Activated CD8-positive, alpha-beta memory T cell treated with anti-CD3 and anti-CD28 coated beads, Interleukin-2, amount 50 U/mL, for 48 hours (primary cell): ENCODE data around the gene CSNK1D.
A peak's percentile ranks its signal among the peaks of the same experiment; 100 is the strongest.
"Not testable (repeated sequence)": the region's sequence is repeated elsewhere in the genome, so short reads cannot be mapped to it uniquely, and the experiment has no call there.

Source experiments
- DNase-seq: peaks from one replicate; pipeline ENCODE4 v3.0.0-alpha.2; 2020

CSNK1D gene

DNA sequence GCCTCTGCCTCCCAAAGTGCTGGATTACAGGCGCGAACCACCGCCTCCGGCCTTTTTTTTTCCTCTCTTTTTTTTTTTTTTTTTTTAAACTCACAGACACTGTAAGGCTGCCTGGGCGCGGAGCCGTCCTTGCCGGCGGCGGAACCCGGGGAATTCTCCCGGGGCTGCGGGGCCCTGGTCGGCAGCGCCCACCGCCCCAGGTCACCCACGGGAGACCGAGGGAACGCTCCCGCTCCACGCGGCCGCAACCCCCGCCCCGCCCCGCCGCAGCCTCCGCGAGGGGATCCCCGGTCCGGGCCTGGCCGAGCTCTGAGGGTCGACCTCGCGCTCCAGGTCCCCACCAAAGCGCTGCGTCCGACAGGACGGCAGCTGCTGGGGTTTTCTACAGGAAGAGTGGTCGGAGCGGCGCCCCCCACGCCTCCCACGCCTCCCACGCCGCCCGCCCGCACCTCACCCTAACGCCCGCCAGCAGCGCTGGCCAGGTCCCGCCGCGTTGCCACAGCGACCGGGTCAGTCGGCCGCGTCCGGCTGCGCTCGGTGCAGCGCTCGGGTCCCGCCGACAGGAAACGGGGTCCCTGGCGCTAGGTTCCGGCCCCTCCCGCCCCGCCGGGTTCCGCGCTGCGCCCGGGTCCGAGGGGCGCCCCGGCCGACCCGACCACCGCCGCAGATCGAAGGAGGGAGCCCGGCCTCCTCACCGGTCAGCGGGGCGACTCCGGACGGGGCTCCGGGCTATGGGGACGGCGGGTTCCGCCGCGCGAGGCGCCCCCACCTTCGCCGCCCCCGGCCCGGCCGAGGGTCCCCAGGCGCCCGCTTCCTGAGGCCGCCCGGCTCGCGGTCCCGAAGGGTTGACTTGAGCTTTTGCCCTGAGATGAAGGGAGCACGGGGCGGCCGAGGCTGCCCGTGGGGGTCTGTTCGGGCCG is 60.9 kb downstream of the CSNK1D start, which contains the start of gene CCDC57:
Gene CCDC57, minus strand, starts transcription at position 512 of the 920 bp plus-strand sequence. CDS start 10,898 bp downstream, outside the sequence.
- DNase-seq = peak; percentile 93

- DNase-seq = not testable (repeated sequence)
Observed at GRCh38 chr17:82210655-82211054, 62.8 kb downstream of the CSNK1D start.

DNA sequence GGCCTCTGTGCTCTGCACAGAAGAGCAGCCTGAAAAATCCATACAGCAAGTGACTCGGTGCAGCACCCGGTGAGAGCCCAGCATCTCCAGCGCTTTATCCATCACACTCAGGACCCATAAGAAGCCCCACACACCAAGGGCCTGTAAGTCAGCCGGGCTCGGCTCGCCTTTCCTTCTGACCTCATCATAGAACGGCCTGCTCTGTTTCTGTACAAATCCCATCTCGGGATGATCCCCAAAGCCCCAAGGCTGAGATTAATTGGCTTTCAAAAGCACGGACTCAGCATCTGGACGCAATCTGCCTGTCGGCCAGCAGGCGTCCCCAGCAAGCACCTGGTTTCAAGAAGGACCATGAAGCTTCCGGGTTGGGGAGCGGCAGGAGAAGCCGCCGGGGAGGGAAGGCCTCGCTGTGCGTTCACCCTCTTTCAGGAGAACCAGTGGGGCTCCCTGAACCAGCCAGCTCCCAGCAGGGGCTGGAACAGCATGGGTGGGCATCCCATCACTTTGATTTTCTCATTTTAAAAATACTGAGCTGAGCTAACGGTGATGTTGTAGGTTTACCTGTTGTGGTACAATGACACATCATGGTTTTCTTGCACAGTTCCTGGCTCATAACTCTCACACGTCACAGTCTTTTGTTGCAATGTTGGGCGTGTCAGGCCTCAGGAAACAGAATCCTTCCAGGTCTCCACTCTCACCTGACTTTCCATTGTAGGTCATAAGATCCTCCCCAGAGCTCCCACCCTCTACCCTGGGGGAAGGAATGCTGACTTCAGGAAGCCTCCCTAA is 67.6 kb downstream of the CSNK1D start:
- DNase-seq = peak; percentile 85

DNA sequence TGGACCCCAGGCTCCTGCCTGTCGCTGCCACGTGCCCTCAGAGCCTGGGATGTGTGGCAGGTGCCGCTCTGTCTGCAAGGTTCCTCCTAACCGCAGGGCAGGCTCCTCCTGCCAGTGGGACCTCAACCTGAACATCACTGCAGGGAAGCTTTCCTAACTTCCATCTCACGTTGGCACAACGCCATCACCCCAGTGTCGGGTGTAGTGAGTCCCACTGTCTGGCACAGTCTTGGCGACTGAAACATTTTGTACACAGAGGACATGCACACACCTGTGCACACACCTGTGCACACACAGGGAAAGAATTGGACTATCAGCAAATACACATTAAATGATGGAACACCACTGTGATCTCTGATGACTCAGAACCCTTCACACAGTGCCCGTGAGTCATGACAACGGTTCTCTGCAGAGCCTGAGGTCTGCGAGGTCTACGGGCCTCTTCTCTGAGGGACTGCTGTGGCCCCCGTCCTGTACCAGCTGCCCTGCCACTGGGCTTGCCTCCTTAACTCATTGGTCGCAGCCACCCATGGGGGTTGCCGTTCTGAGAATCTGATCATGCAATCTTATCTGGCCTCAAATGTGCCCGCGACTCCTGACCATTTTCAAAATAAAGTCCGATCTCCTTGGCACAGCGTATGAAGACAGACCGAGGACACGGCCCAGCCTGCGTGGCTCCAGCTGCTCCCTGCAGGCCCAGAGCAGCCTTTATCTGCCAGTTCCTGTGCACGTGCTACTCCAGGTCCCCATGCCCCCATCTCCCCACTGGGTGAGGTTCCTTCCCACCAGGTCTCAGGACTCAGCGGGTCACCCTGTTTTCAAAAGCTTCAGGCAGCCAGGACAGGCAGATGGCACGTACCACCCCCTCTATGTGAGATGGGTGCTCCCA is 68.4 kb downstream of the CSNK1D start:
- peak; percentile 77 for DNase-seq

GRCh38 chr17:82203920-82204319 is 69.6 kb downstream of the CSNK1D start:
- no peak for DNase-seq

DNA sequence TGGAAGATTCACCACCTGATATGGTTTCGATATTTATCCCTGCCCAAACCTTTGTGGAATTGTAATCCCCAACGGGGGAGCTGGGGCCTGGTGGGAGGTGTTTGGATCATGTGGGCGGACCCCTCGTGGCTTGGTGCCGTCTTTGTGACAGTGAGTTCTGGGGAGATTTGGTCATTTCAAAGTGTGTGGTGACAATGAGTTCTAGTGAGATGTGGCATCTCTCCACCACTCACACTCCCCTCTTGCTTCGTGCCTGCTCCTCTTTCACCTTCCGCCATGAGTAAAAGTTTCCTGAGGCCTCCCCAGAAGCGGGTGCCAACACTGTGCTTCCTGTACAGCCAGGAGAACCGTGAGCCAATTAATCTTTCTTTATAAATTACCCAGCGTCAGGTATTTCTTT is 70.5 kb downstream of the CSNK1D start:
- peak; percentile 57 for DNase-seq

- DNase-seq = no peak
Observed at GRCh38 chr17:82201498-82201910, 72.0 kb downstream of the CSNK1D start.

- DNase-seq = peak; percentile 78
Observed at GRCh38 chr17:82200743-82201497, 72.6 kb downstream of the CSNK1D start.

DNA sequence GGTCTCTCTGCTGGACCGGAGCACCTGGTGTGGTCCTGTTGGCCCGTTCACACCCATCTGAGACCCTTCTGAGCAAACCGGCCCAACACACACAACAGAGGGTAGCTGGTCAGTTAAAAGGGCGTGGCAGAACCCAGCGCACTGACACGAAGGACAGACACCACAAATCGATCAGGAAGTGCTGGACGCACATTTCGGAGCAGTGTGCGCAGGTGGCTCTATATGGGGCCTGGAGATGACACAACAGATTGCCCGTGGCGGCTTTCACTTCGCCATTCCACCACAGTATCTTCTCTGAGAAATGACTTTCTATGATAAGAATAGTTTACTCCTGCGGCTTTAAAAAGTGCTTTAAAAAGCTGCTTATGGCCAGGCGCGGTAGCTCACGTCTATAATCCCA is 73.4 kb downstream of the CSNK1D start:
- no peak for DNase-seq

DNA sequence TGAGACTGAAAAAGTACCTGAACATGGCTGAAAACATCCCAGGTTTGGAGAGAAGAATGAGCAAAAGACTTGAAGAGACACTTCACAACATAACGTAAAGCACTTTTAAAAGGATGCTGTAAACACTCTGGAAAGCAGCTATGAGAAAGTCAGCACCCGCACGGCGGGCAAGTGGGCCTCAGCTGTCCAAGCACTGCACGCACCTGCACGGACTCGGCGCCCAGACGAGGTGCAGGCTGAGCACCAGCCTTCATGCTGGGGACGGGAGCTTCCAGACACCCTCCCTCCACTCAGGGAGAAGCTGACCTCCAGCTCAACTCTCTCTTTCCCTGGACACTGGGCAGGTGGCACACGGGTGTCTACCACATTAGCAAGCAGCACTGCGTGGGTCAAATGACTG is 74.0 kb downstream of the CSNK1D start:
- no peak for DNase-seq

GRCh38 chr17:82198092-82198491 is 75.4 kb downstream of the CSNK1D start:
- DNase-seq = no peak

- DNase-seq = no peak
Observed at GRCh38 chr17:82195675-82196672, 77.5 kb downstream of the CSNK1D start.

- no peak for DNase-seq
Observed at GRCh38 chr17:82194765-82195164, 78.7 kb downstream of the CSNK1D start.

GRCh38 chr17:82193520-82194220 is 79.8 kb downstream of the CSNK1D start:
- no peak for DNase-seq

- DNase-seq = not testable (repeated sequence)
Observed at GRCh38 chr17:82193050-82193449, 80.5 kb downstream of the CSNK1D start.
